ENCODE measurements around the gene TICAM2. TPM values are rescaled to one million over a fixed set of nuclear protein-coding genes. Genes with fewer than 3 reads are reported as not detected.

TICAM2 gene
- total RNA-seq, 1 experiment from 2014 or later, result 2.1 TPM

GRCh38 chr5:115627295-115627865 is 25.1 kb upstream of the TICAM2 start:
- no peak for TF ChIP-seq CTCF (IDR thresholded peaks at IDR 0.05; ENCODE audit: unreplicated experiment)
- no peak for DNase-seq
- Mint-ChIP-seq H3K4me1 (ENCODE audit: low read depth, unreplicated experiment) (peaks cover 6% of the 10 kb centered on the region), H3K9me3 (ENCODE audit: low read depth, unreplicated experiment) (no peaks in the 10 kb centered on the region), H3K4me3 (ENCODE audit: low read depth, unreplicated experiment) (no peak overlapping the region), H3K36me3 (ENCODE audit: insufficient read depth, unreplicated experiment) (no peaks in the 10 kb centered on the region), H3K27me3 (ENCODE audit: unreplicated experiment) (no peaks in the 10 kb centered on the region), H3K27ac (ENCODE audit: unreplicated experiment) (no peak overlapping the region)
- CTCF ChIA-PET, result no interaction called here
- BruUV-seq (replicated peaks), result no TSS peak
- intact Hi-C loops (cut with micrococcal nuclease; ENCODE audit: unreplicated experiment), result no loop called here

GRCh38 chr5:115626445-115626823 is 24.2 kb upstream of the TICAM2 start:
- Mint-ChIP-seq H3K4me3 (ENCODE audit: low read depth, unreplicated experiment) (no peak overlapping the region), H3K27me3 (ENCODE audit: unreplicated experiment) (no peaks in the 10 kb centered on the region), H3K4me1 (ENCODE audit: low read depth, unreplicated experiment) (peaks cover 16% of the 10 kb centered on the region), H3K27ac (ENCODE audit: unreplicated experiment) (no peak overlapping the region), H3K9me3 (ENCODE audit: low read depth, unreplicated experiment) (no peaks in the 10 kb centered on the region), H3K36me3 (ENCODE audit: insufficient read depth, unreplicated experiment) (no peaks in the 10 kb centered on the region)
- CTCF ChIA-PET, result interaction anchor here (0.7 kb wide), 2 partner anchors 46 to 401 kb away, joined by 4 to 7 read pairs; no protein-coding TSS in a partner anchor
- DNase-seq, result no peak
- TSS peak; percentile 96 for BruUV-seq (replicated peaks)
- TF ChIP-seq CTCF (IDR thresholded peaks at IDR 0.05; ENCODE audit: unreplicated experiment), result no peak
- intact Hi-C loops (cut with micrococcal nuclease; ENCODE audit: unreplicated experiment), result no loop called here

- Mint-ChIP-seq H3K27ac (ENCODE audit: unreplicated experiment) (no peak within 1 kb of the TSS), H3K27me3 (ENCODE audit: unreplicated experiment) (no peaks in the 10 kb centered on the region), H3K36me3 (ENCODE audit: insufficient read depth, unreplicated experiment) (peaks cover under 1% of the 10 kb centered on the region), H3K4me3 (ENCODE audit: low read depth, unreplicated experiment) (no peak within 1 kb of the TSS), H3K9me3 (ENCODE audit: low read depth, unreplicated experiment) (no peaks in the 10 kb centered on the region), H3K4me1 (ENCODE audit: low read depth, unreplicated experiment) (peaks cover 20% of the 10 kb centered on the region)
- DNase-seq, result peak; percentile 100
- CTCF ChIA-PET, result interaction anchor here (0.7 to 2.0 kb wide), 5 partner anchors 9 to 401 kb away, joined by 4 to 7 read pairs (median 7); no protein-coding TSS in a partner anchor
- intact Hi-C loops (cut with micrococcal nuclease; ENCODE audit: unreplicated experiment), result no loop called here
- no TSS peak for BruUV-seq (replicated peaks)
- no peak for TF ChIP-seq CTCF (IDR thresholded peaks at IDR 0.05; ENCODE audit: unreplicated experiment)
Measured at GRCh38 chr5:115625579-115626444, 23.5 kb upstream of the TICAM2 start, which contains the start of gene TMED7. TMED7 (minus strand) TSS chr5:115626036; CDS start chr5:115625792, 244 bp downstream.

GRCh38 chr5:115624994-115625393 is 22.7 kb upstream of the TICAM2 start:
- Mint-ChIP-seq H3K27me3 (ENCODE audit: unreplicated experiment) (no peaks in the 10 kb centered on the region), H3K36me3 (ENCODE audit: insufficient read depth, unreplicated experiment) (peaks cover 8% of the 10 kb centered on the region), H3K9me3 (ENCODE audit: low read depth, unreplicated experiment) (no peaks in the 10 kb centered on the region), H3K27ac (ENCODE audit: unreplicated experiment) (no peak overlapping the region), H3K4me3 (ENCODE audit: low read depth, unreplicated experiment) (no peak overlapping the region), H3K4me1 (ENCODE audit: low read depth, unreplicated experiment) (peaks cover 20% of the 10 kb centered on the region)
- no peak for TF ChIP-seq CTCF (IDR thresholded peaks at IDR 0.05; ENCODE audit: unreplicated experiment)
- CTCF ChIA-PET, result interaction anchor here (1.4 to 2.0 kb wide), 3 partner anchors 8 to 10 kb away, joined by 4 to 7 read pairs (median 7); no protein-coding TSS in a partner anchor
- no peak for DNase-seq
- BruUV-seq (replicated peaks), result TSS peak; percentile 44
- intact Hi-C loops (cut with micrococcal nuclease; ENCODE audit: unreplicated experiment), result no loop called here
